GM12874 (cell line): ENCODE measurements around the gene XAGE5.
"Not testable (repeated sequence)": the region's sequence is repeated elsewhere in the genome, so short reads cannot be mapped to it uniquely, and the experiment has no call there.

Source experiments
- TF ChIP-seq, protein P1 (sequence below): IDR thresholded peaks from 2 replicates; pipeline ENCODE4 v1.5.1; 2011; ENCODE audit warnings: low read depth, mild to moderate bottlenecking, control low read depth, low read length, moderate library complexity; ENCODE audit not compliant: insufficient read depth

Gene XAGE5, protein sequence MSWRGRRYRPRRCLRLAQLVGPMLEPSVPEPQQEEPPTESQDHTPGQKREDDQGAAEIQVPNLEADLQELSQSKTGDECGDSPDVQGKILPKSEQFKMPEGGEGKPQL

DNA sequence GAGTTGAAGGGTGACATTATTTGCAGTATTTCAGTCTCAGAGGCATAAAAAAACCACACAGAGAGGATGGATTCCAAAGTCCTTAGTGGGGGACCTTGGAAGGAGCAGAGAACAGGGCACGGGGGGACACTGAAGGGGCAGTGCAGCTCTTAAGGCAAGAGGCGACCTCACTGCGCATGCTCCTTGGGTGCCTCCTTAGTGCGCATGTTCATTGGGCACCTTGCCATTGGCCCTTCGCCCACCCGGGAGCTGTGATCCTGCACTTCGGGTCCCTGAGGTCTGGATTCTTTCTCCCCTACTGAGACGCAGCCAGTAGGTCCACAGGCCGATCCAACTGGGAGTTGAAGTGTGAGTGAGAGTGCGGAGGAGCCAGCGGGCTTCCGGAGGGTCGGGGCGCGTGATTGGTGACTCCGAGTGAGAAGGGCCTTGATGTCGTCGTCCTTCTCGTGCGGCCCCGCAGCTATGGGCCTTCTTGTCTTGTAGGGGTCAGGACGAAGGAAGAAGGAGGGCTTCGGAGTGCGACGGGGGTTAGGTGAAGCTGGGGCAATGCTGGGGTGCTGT lies at the start of gene XAGE5:
XAGE5 (plus strand) TSS at position 223 of the 561 bp plus-strand sequence. CDS start 1,280 bp downstream, outside the sequence.
- TF ChIP-seq, protein P1, sequence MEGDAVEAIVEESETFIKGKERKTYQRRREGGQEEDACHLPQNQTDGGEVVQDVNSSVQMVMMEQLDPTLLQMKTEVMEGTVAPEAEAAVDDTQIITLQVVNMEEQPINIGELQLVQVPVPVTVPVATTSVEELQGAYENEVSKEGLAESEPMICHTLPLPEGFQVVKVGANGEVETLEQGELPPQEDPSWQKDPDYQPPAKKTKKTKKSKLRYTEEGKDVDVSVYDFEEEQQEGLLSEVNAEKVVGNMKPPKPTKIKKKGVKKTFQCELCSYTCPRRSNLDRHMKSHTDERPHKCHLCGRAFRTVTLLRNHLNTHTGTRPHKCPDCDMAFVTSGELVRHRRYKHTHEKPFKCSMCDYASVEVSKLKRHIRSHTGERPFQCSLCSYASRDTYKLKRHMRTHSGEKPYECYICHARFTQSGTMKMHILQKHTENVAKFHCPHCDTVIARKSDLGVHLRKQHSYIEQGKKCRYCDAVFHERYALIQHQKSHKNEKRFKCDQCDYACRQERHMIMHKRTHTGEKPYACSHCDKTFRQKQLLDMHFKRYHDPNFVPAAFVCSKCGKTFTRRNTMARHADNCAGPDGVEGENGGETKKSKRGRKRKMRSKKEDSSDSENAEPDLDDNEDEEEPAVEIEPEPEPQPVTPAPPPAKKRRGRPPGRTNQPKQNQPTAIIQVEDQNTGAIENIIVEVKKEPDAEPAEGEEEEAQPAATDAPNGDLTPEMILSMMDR, result no peak

DNA sequence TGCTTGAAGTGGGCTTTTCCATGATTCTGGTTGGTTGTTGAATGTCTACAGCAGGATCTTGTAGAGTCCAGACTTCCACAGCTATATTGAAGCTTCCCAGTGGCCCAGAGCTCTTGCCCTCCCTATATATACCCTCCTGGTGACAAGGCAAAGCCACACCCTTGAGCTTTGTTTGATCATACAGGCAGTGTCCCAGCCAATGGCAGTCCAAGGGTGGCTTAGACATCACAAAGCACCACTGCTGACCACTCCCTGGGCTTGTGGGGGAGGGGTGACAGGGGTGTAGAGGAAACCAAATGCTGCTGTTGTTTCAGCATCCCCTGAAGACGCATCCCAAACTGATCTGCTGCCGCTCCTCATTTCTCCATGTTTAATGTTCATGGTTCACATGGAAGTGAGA lies 13.8 kb upstream of the XAGE5 start, which contains the start of gene SPANXN5:
SPANXN5 (minus strand) TSS at position 101 of the 400 bp plus-strand sequence; CDS start at position 22, 79 bp downstream.
- TF ChIP-seq, protein P1, result not testable (repeated sequence)

DNA sequence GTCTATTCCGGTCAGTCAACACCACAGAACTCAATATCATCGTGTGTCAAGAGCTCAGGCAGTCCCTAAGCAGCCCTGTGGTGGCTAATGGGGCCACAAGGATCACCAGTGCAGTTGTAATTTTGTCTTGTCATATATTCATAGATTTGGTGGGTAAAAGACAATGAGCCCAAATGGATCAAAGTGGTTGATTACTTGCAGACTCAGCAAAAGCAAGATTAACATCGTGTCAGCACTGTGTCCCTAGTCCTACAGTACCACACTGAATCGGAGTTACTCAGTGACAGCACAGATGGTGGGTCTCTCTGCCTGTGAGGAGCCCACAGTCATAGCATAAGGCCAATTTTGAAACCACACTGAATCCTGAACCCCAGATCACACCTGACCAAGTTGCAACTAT lies 8.7 kb downstream of the XAGE5 start:
- TF ChIP-seq, protein P1, result no peak

- TF ChIP-seq, protein P1, result no peak
Measured at GRCh38 chrX:52821079-52821760, 10.1 kb downstream of the XAGE5 start.

DNA sequence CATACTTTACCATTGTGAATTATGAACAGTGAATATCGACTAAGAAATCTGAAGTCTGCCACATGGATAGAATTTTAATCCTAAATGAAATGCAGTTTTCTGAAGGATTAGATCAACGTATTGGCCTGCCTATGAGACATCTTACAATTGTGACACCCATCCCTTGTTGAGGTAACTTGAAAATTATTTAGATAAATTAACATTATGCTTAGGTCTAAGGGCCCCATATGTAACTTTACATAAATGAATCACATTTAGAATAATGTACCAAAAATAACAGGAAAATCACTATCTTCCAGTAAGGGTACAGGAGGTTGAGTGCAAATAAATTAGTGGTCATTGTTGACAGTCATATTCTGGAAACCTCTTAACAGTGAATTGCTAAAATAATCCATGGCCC lies 13.5 kb downstream of the XAGE5 start:
- TF ChIP-seq, protein P1, result no peak

GRCh38 chrX:52830551-52830950 lies 19.5 kb downstream of the XAGE5 start:
- TF ChIP-seq, protein P1, result no peak

- TF ChIP-seq, protein P1, result no peak
Measured at GRCh38 chrX:52839137-52839536, 28.1 kb downstream of the XAGE5 start.
